ENCODE data around the gene RPGRIP1L. TPM values are rescaled to one million over a fixed set of nuclear protein-coding genes. Genes with fewer than 3 reads are reported as not detected.

Gene RPGRIP1L
- total RNA-seq, 4 donors from 2014 or later, result 1.2 to 6.1 (median 2.3) TPM

GRCh38 chr16:53588081-53588648 lies 115.5 kb downstream of the RPGRIP1L start:
- intact Hi-C loops (cut with DNase I; ENCODE audit: low total_unique reads), result no loop called here
- H3K4me3 ChIP-seq (ENCODE audit: low read depth, poor library complexity, severe bottlenecking), result no peak overlapping the region
- no peak for DNase-seq (ENCODE audit: low spot score in 2 of 2)
- WGBS, 2 donors, result 78 to 79% methylated on average over 3 of the region's 3 CpGs
- TF ChIP-seq CTCF (IDR thresholded peaks at IDR 0.05), result no peak
- TF ChIP-seq POLR2A (IDR thresholded peaks at IDR 0.05), result no peak

GRCh38 chr16:53583401-53583800 lies 120.3 kb downstream of the RPGRIP1L start:
- no peak for TF ChIP-seq POLR2A (IDR thresholded peaks at IDR 0.05)
- no peak for TF ChIP-seq CTCF (IDR thresholded peaks at IDR 0.05)
- H3K4me3 ChIP-seq (ENCODE audit: low read depth, poor library complexity, severe bottlenecking), result no peak overlapping the region
- whole genome bisulfite sequencing, 2 donors, result 83 to 84% methylated on average over 2 of the region's 2 CpGs
- no peak for DNase-seq (ENCODE audit: low spot score in 2 of 2)
- intact Hi-C loops (cut with DNase I; ENCODE audit: low total_unique reads), result no loop called here

DNA sequence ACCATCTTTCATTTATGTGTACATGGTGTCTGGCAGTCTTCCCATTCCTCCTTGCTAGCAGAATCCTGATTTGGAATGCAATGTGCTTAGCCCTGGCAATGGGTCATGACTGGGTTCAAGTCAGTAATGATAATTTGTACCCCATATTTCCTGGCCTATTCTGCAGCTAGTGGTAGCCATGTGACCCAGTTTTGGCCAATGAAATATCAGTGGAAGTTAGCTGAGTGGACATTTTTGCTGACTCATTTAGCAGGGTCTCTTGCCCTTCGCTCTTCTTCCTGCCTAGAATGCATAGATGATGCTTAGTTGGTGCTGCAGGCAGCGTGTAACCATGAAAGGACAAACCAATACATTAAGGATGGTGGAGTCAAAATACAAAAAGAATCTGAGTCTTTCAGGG lies 121.9 kb downstream of the RPGRIP1L start:
- 90 to 94% methylated on average over 2 of the region's 2 CpGs for WGBS, 2 donors
- no peak overlapping the region for H3K4me3 ChIP-seq (ENCODE audit: low read depth, poor library complexity, severe bottlenecking)
- DNase-seq (ENCODE audit: low spot score in 2 of 2), result no peak
- intact Hi-C loops (cut with DNase I; ENCODE audit: low total_unique reads), result no loop called here
- TF ChIP-seq POLR2A (IDR thresholded peaks at IDR 0.05) (no peak), CTCF (IDR thresholded peaks at IDR 0.05) (no peak)

GRCh38 chr16:53580038-53580802 lies 123.4 kb downstream of the RPGRIP1L start:
- H3K4me3 ChIP-seq (ENCODE audit: low read depth, poor library complexity, severe bottlenecking), result no peak overlapping the region
- TF ChIP-seq CTCF (IDR thresholded peaks at IDR 0.05) (no peak), POLR2A (IDR thresholded peaks at IDR 0.05) (no peak)
- 94 to 95% methylated on average over 12 of the region's 12 CpGs for WGBS, 2 donors
- intact Hi-C loops (cut with DNase I; ENCODE audit: low total_unique reads), result no loop called here
- no peak for DNase-seq (ENCODE audit: low spot score in 2 of 2)

GRCh38 chr16:53576904-53577303 lies 126.8 kb downstream of the RPGRIP1L start:
- no peak overlapping the region for H3K4me3 ChIP-seq (ENCODE audit: low read depth, poor library complexity, severe bottlenecking)
- TF ChIP-seq POLR2A (IDR thresholded peaks at IDR 0.05), result no peak
- intact Hi-C loops (cut with DNase I; ENCODE audit: low total_unique reads), result no loop called here
- WGBS, 2 donors, result 95 to 97% methylated on average over 5 of the region's 5 CpGs
- DNase-seq (ENCODE audit: low spot score in 2 of 2), result no peak

DNA sequence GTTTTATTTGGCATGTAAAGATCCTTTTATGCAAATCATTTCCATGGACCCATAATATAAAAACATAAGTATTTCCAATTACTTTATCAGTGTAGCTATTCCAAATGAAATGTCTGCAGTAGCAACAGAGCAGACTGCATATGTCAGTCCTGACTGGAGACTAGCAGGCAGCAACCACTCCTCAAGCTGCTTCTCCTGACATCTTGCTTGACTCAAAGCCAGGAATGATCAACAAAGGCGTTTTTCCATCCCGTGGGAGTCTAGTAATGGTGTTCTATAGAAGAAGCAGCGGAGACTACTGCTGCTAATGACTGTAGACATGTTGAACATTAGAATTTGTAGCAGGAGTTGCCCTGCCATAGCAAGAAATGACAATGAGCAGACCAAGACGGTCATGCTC lies 127.4 kb downstream of the RPGRIP1L start:
- DNase-seq (ENCODE audit: low spot score in 2 of 2), result no peak
- 65 to 70% methylated on average over 4 of the region's 4 CpGs for WGBS, 2 donors
- no peak overlapping the region for H3K4me3 ChIP-seq (ENCODE audit: low read depth, poor library complexity, severe bottlenecking)
- intact Hi-C loops (cut with DNase I; ENCODE audit: low total_unique reads), result no loop called here
- TF ChIP-seq CTCF (IDR thresholded peaks at IDR 0.05), result no peak

All from lower leg skin (tissue), 4 donors.